ENCODE results near the gene RPS17.

DNA sequence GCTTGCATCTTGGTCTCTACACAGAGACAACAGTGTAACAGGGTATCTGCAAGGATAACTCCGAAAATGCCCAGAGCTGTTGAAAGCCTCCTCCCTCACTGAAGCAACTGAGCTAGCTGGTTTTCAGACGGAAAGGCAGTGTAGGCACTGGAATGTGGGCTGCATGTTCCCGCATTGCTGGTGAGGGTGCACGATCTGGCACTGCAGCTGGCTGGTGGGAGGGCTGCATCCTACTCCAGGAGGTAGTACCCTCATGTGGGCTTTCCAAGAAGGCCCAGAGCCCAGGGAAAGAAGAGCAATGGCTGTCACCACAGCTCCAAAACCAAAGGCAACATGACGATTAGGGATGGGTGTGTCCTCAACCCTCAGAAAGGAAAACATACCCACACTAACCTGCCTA is 28.7 kb upstream of the RPS17 start:
- TF ChIP-seq, protein P1, sequence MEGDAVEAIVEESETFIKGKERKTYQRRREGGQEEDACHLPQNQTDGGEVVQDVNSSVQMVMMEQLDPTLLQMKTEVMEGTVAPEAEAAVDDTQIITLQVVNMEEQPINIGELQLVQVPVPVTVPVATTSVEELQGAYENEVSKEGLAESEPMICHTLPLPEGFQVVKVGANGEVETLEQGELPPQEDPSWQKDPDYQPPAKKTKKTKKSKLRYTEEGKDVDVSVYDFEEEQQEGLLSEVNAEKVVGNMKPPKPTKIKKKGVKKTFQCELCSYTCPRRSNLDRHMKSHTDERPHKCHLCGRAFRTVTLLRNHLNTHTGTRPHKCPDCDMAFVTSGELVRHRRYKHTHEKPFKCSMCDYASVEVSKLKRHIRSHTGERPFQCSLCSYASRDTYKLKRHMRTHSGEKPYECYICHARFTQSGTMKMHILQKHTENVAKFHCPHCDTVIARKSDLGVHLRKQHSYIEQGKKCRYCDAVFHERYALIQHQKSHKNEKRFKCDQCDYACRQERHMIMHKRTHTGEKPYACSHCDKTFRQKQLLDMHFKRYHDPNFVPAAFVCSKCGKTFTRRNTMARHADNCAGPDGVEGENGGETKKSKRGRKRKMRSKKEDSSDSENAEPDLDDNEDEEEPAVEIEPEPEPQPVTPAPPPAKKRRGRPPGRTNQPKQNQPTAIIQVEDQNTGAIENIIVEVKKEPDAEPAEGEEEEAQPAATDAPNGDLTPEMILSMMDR (IDR thresholded peaks at IDR 0.05; ENCODE audit: low read length), result no peak
- TF ChIP-seq EZH2 (optimal IDR thresholded peaks at IDR 0.05; ENCODE audit: low read depth, low read length) (no peak), EZH2phosphoT487 (IDR thresholded peaks at IDR 0.05; ENCODE audit: low read length) (no peak)

All from MM.1S (cell line).